ENCODE results near the gene ANKH.

GRCh38 chr5:14696057-14696456 lies 175.5 kb downstream of the ANKH start:
- TF ChIP-seq CTCF (conservative IDR thresholded peaks at IDR 0.05; ENCODE audit: low read length) (no peak), EZH2phosphoT487 (IDR thresholded peaks at IDR 0.05; ENCODE audit: borderline replicate concordance) (no peak)
